Adrenal gland (tissue), 5 donors: Measurements from ENCODE around the gene EIF1B.

Source experiments
- CTCF ChIP-seq, 6 experiments: fragments of 450-650 bp in 4 of 6; fragments of 200-600 bp in 2 of 6; sonication (generic) in 1 of 6; IDR thresholded peaks; 1 replicate in 5 of 6; 2 replicates in 1 of 6; pipeline versions ENCODE4 v1.5.1 to v1.8.0; 2016 to 2021; ENCODE audit warnings: antibody characterized with exemption in 6 of 6, mild to moderate bottlenecking in 2 of 6, moderate library complexity in 1 of 6
- POLR2A ChIP-seq, 2 donors: fragments of 450-650 bp; IDR thresholded peaks; one replicate each; pipeline ENCODE4 v1.6.1; 2017; ENCODE audit warnings: antibody characterized with exemption in 2 of 2, mild to moderate bottlenecking in 2 of 2, moderate library complexity in 1 of 2
- donor health status: DM: no; HTN: no; CAD: no.

GRCh38 chr3:40291471-40291870, 18.0 kb upstream of the EIF1B start:
- TF ChIP-seq POLR2A (IDR thresholded peaks at IDR 0.05) (no peak), CTCF (IDR thresholded peaks at IDR 0.05) (no peak)
